OCI-LY3 (cell line): ENCODE data around the gene ZNF598.

Source experiments
- H2AFZ ChIP-seq: fragments of 200-600, 300-600 bp; shearing (Covaris generic); 2 replicates; pipeline ENCODE4 v1.6.0; 2014; ENCODE audit warnings: antibody characterized with exemption, low read depth, low read length
- H3K27ac ChIP-seq: fragments of 200-600, 300-600 bp; sonication (generic); 2 replicates; pipeline ENCODE4 v1.5.1; 2014; ENCODE audit warnings: mild to moderate bottlenecking, low read length, moderate library complexity, mixed read lengths
- H3K27me3 ChIP-seq: fragments of 200-600, 300-600 bp; sonication (generic); 2 replicates; pipeline ENCODE4 v1.6.1; 2014; ENCODE audit warnings: low read depth, low read length, mixed read lengths
- H3K36me3 ChIP-seq: fragments of 200-600, 300-600 bp; sonication (generic); replicated peaks from 2 replicates; pipeline ENCODE3; 2014; ENCODE audit warnings: low read depth, low read length, mixed read lengths
- H3K4me1 ChIP-seq: fragments of 300-600, 200-600 bp; sonication (generic); 2 replicates; pipeline ENCODE4 v1.6.1; 2014; ENCODE audit warnings: low read length, mixed read lengths
- H3K4me2 ChIP-seq: fragments of 200-600, 300-600 bp; sonication (generic); 2 replicates; pipeline ENCODE4 v1.6.1; 2014; ENCODE audit warnings: low read length, mixed read lengths
- H3K4me3 ChIP-seq: fragments of 300-600, 200-600 bp; sonication (generic); 2 replicates; pipeline ENCODE4 v1.5.1; 2014; ENCODE audit warnings: antibody characterized with exemption, mild to moderate bottlenecking, low read length, moderate library complexity
- H3K79me2 ChIP-seq: fragments of 300-600, 200-600 bp; shearing (Covaris generic); 2 replicates; pipeline ENCODE4 v1.6.1; 2014; ENCODE audit warnings: mild to moderate bottlenecking, low read length, mixed read lengths
- H3K9ac ChIP-seq: fragments of 300-600, 200-600 bp; shearing (Covaris generic); 2 replicates; pipeline ENCODE4 v1.6.0; 2014; ENCODE audit warnings: mild to moderate bottlenecking, low read length, moderate library complexity
- H3K9me3 ChIP-seq: fragments of 200-600, 300-600 bp; shearing (Covaris generic); 2 replicates; pipeline ENCODE4 v1.6.1; 2014; ENCODE audit warnings: low read length, mixed read lengths; ENCODE audit not compliant: insufficient read depth
- H4K20me1 ChIP-seq: fragments of 200-600, 300-600 bp; sonication (generic); 2 replicates; pipeline ENCODE4 v1.6.1; 2016; ENCODE audit warnings: low read length, mixed read lengths; ENCODE audit not compliant: insufficient read depth
- CTCF ChIP-seq: fragments of 200-600, 300-600 bp; sonication (generic); IDR thresholded peaks from 2 replicates; pipeline ENCODE4 v1.5.1; 2014; ENCODE audit warnings: antibody characterized with exemption, low read length, low read depth
- EZH2phosphoT487 ChIP-seq: fragments of 200-600 bp; shearing (Covaris generic); IDR thresholded peaks from 2 replicates; pipeline ENCODE4 v1.6.1; 2018; ENCODE audit warnings: antibody characterized with exemption, mixed run types, low read depth

ZNF598 gene

GRCh38 chr16:1976951-1977874 lies 32.4 kb downstream of the ZNF598 start:
- Histone ChIP-seq H3K79me2 (peaks cover 21% of the 10 kb centered on the region), H3K4me2 (no peak overlapping the region), H3K27ac (no peak overlapping the region), H3K4me1 (peaks cover 6% of the 10 kb centered on the region), H4K20me1 (no peaks in the 10 kb centered on the region), H3K36me3 (peaks cover 21% of the 10 kb centered on the region), H3K4me3 (no peak overlapping the region), H3K9me3 (no peaks in the 10 kb centered on the region), H3K27me3 (no peaks in the 10 kb centered on the region), H3K9ac (no peak overlapping the region), H2AFZ (no peak overlapping the region)
- TF ChIP-seq EZH2phosphoT487 (no peak), CTCF (no peak)

- Histone ChIP-seq H3K4me2 (no peak overlapping the region), H3K36me3 (peaks cover 21% of the 10 kb centered on the region), H3K9me3 (no peaks in the 10 kb centered on the region), H2AFZ (no peak overlapping the region), H3K9ac (no peak overlapping the region), H3K27me3 (no peaks in the 10 kb centered on the region), H3K27ac (no peak overlapping the region), H3K79me2 (peaks cover 29% of the 10 kb centered on the region), H3K4me3 (no peak overlapping the region), H3K4me1 (peaks cover 6% of the 10 kb centered on the region), H4K20me1 (no peaks in the 10 kb centered on the region)
- TF ChIP-seq CTCF (no peak), EZH2phosphoT487 (no peak)
Measured at GRCh38 chr16:1976216-1976520, 33.5 kb downstream of the ZNF598 start.

DNA sequence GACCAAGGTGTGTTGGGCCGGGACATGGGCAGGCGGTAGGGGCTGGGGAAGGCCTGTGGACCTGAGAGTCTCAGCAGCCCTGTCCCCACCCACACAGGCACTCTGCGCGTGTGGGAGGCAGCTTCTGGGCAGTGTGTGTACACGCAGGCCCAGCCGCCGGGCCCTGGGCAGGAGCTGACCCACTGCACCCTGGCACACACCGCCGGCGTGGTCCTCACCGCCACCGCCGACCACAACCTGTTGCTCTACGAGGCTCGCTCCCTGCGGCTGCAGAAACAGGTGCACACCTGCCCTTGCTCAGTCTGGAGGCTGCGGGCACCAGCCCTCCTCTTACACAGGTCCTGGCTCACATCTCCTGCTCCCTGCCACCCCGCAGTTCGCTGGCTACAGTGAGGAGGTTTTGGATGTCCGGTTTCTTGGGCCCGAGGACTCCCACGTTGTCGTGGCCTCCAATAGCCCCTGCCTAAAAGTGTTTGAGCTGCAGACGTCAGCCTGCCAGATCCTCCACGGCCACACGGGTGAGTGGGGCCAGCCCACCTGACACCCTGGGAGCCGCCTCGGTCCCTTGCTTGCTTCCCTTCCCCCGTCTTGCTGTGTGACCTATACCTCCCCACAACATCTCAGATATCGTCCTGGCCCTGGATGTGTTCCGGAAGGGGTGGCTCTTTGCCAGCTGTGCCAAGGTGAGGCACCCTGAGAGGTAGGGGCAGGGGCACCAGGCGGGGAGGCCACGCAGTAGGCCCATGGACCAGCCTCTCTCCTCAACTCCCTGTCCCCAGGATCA lies 34.0 kb downstream of the ZNF598 start:
- Histone ChIP-seq H3K9me3 (no peaks in the 10 kb centered on the region), H3K27ac (no peak overlapping the region), H4K20me1 (no peaks in the 10 kb centered on the region), H2AFZ (no peak overlapping the region), H3K4me1 (peaks cover 11% of the 10 kb centered on the region), H3K9ac (no peak overlapping the region), H3K79me2 (peaks cover 34% of the 10 kb centered on the region), H3K4me2 (no peak overlapping the region), H3K36me3 (peaks cover 21% of the 10 kb centered on the region), H3K4me3 (no peak overlapping the region), H3K27me3 (no peaks in the 10 kb centered on the region)
- no peak for TF ChIP-seq CTCF
- TF ChIP-seq EZH2phosphoT487: no peak
